Measurements from ENCODE around the gene CMTR1. TPM values are rescaled to one million over a fixed set of nuclear protein-coding genes. Genes with fewer than 3 reads are reported as not detected.

The CMTR1 gene
- total and polyA plus RNA-seq, 10 donors, result 19.4 to 62.4 (median 45.3) TPM

DNA sequence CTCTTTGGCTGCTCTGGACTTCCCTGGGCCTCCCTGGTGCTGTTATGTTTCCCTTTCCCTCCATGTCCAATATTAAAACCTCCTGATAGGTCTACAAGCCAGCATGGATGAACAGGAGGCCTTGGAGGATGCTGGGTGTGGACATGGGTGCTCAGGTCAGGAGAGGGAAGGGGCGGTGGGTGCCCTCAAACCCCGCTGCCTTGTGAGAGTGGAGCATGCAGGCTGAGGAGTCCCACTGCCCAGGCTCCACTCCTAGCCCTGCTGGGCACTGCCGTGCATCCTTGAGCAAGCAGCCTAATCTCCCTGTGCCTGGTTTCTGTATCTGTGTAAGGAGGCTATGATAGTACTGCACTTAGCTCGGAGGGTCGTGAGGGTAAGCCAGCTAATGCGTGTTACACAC lies 85.1 kb downstream of the CMTR1 start:
- peaks cover 16 to 54% (median 36%) of the 10 kb centered on the region in 6 donors for H3K4me1 ChIP-seq
- WGBS, 5 donors, result 86 to 92% (median 89%) methylated on average over 6 of the region's 6 CpGs
- no peaks in the 10 kb centered on the region for H3K9me3 ChIP-seq
- peaks cover 0 to 20% (median 0%) of the 10 kb centered on the region in 7 donors for H3K27me3 ChIP-seq (replicated peaks in 1 of 7)
- peak overlapping the region in 5 of 8 donors; percentile 76 to 87 (median 79) for H3K27ac ChIP-seq
- no peak for TF ChIP-seq POLR2A (IDR thresholded peaks at IDR 0.05)
- TF ChIP-seq POLR2AphosphoS5 (IDR thresholded peaks at IDR 0.05), result no peak
- TF ChIP-seq, protein P1, sequence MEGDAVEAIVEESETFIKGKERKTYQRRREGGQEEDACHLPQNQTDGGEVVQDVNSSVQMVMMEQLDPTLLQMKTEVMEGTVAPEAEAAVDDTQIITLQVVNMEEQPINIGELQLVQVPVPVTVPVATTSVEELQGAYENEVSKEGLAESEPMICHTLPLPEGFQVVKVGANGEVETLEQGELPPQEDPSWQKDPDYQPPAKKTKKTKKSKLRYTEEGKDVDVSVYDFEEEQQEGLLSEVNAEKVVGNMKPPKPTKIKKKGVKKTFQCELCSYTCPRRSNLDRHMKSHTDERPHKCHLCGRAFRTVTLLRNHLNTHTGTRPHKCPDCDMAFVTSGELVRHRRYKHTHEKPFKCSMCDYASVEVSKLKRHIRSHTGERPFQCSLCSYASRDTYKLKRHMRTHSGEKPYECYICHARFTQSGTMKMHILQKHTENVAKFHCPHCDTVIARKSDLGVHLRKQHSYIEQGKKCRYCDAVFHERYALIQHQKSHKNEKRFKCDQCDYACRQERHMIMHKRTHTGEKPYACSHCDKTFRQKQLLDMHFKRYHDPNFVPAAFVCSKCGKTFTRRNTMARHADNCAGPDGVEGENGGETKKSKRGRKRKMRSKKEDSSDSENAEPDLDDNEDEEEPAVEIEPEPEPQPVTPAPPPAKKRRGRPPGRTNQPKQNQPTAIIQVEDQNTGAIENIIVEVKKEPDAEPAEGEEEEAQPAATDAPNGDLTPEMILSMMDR (IDR thresholded peaks at IDR 0.05 in 8 of 11, conservative IDR thresholded peaks at IDR 0.05 in 3 of 11), result no peak
- peak; percentile 73 for DNase-seq
- intact Hi-C loops (cut with DNase I; ENCODE audit: low total_unique reads), result no loop called here
- H3K4me3 ChIP-seq, result peak overlapping the region in 1 of 8 donors; percentile 10
- H3K36me3 ChIP-seq, result no peaks in the 10 kb centered on the region

DNA sequence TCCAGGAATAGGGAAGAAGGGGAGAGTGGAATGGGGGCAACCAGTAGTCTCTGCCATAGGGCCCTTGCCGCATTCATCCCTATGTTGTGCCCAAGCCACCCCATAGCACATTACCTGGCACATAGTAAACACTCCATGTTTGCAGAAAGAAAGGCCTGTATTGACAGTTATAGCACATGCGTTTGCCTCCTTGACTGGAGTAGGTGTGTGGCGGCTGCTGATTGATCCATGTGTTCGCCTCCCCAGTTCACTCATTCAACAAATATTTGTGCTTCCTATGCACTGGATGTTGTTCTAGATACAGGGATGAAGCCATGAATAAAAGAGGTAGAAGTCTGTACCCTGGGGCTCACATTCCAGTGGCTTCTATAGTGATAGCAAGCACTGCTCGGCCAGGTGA lies 86.4 kb downstream of the CMTR1 start:
- Histone ChIP-seq H3K36me3 (no peaks in the 10 kb centered on the region), H3K27me3 (replicated peaks in 1 of 7) (peaks cover 0 to 9% (median 0%) of the 10 kb centered on the region in 7 donors), H3K4me1 (peaks cover 16 to 41% (median 29%) of the 10 kb centered on the region in 6 donors), H3K9me3 (no peaks in the 10 kb centered on the region), H3K4me3 (no peak overlapping the region), H3K27ac (no peak overlapping the region)
- no peak for DNase-seq
- TF ChIP-seq, protein P1 (IDR thresholded peaks at IDR 0.05 in 8 of 11, conservative IDR thresholded peaks at IDR 0.05 in 3 of 11), result no peak
- TF ChIP-seq POLR2A (IDR thresholded peaks at IDR 0.05), result no peak
- no peak for TF ChIP-seq POLR2AphosphoS5 (IDR thresholded peaks at IDR 0.05)
- WGBS, 5 donors, result 91 to 99% (median 95%) methylated on average over 5 of the region's 5 CpGs
- intact Hi-C loops (cut with DNase I; ENCODE audit: low total_unique reads), result no loop called here

DNA sequence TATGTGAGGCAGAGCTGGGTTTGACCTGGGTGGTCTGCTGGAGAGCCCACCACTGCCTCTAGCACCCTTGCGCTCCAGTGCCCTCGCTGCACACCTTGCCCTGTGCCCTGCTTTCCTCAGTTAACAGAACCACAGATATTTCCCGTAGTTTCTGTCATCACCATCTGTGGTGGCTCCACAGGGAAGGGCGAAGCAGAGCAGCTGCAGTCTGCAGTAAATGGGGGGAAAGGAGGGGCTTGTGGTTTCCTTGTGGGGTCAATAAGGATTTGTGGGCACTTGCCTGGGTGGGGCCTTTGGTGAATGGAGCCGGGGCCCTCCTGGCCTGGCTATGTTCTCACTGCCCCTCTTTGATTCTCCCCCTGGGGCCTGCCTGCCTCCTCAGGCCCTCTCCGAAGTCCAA lies 87.9 kb downstream of the CMTR1 start:
- peak; percentile 62 for DNase-seq
- Histone ChIP-seq H3K4me3 (no peak overlapping the region), H3K9me3 (no peaks in the 10 kb centered on the region), H3K27ac (no peak overlapping the region), H3K36me3 (no peaks in the 10 kb centered on the region), H3K4me1 (peaks cover 12 to 26% (median 15%) of the 10 kb centered on the region in 6 donors), H3K27me3 (replicated peaks in 1 of 7) (peaks cover 0 to 14% (median 0%) of the 10 kb centered on the region in 7 donors)
- 42 to 63% (median 44%) methylated on average over 6 of the region's 6 CpGs for WGBS, 5 donors
- intact Hi-C loops (cut with DNase I; ENCODE audit: low total_unique reads), result no loop called here
- TF ChIP-seq POLR2AphosphoS5 (IDR thresholded peaks at IDR 0.05) (no peak), POLR2A (IDR thresholded peaks at IDR 0.05) (no peak)
- TF ChIP-seq, protein P1 (IDR thresholded peaks at IDR 0.05 in 8 of 11, conservative IDR thresholded peaks at IDR 0.05 in 3 of 11), result no peak

DNA sequence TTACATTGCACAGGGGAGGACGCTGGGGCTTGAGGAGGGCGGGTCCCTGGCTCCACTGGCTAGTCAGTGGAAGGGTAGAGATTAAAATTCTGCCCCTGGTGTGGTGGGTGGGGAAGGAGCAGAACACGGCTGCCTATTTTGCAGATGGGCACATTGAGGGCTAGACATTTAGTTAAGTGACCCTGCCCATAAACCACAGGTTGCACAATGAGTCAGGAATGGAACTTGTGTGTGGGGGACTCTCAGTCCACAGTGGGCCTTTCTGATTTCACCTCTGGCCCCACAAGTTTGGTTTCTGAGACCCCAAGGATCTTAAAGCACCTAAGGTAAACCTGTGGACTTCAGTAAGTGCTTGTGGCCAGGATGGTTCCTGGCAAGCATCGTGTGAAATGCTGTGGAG lies 88.7 kb downstream of the CMTR1 start:
- H3K4me1 ChIP-seq, result peaks cover 4 to 18% (median 7%) of the 10 kb centered on the region in 6 donors

More for the DNA sequence above, 88.7 kb downstream of the CMTR1 start:
- 56 to 66% (median 62%) methylated on average over 4 of the region's 4 CpGs for WGBS, 5 donors
- Histone ChIP-seq H3K9me3 (no peaks in the 10 kb centered on the region), H3K27ac (no peak overlapping the region), H3K36me3 (no peaks in the 10 kb centered on the region), H3K27me3 (replicated peaks in 1 of 7) (peaks cover 0 to 17% (median 0%) of the 10 kb centered on the region in 7 donors), H3K4me3 (no peak overlapping the region)
- TF ChIP-seq POLR2AphosphoS5 (IDR thresholded peaks at IDR 0.05) (no peak), POLR2A (IDR thresholded peaks at IDR 0.05) (no peak)
- TF ChIP-seq, protein P1 (IDR thresholded peaks at IDR 0.05 in 8 of 11, conservative IDR thresholded peaks at IDR 0.05 in 3 of 11), result no peak
- intact Hi-C loops (cut with DNase I; ENCODE audit: low total_unique reads), result no loop called here
- DNase-seq, result no peak

Measured in spleen (tissue), 11 donors.